HL-60 (cell line): ENCODE results near the gene ATP13A1.

ENCODE experiments used
- DNase-seq, 2 experiments: peaks; one replicate each; pipeline ENCODE4 v3.0.0-alpha.2; 2010 to 2020; ENCODE audit warnings: low read depth in 1 of 2, low spot score in 1 of 2
- H3K27ac ChIP-seq: fragments of 250-450 bp; sonication (Bioruptor Pico); replicated peaks from 2 replicates; pipeline ENCODE4 v1.5.1; 2020; ENCODE audit warnings: mild to moderate bottlenecking, moderate library complexity
- H3K27me3 ChIP-seq: fragments of 250-450 bp; sonication (Bioruptor Pico); 2 replicates; pipeline ENCODE4 v1.5.1; 2021; ENCODE audit warnings: mild to moderate bottlenecking, moderate library complexity; ENCODE audit not compliant: insufficient read depth, poor library complexity, severe bottlenecking
- H3K4me3 ChIP-seq: replicated peaks from 2 replicates; pipeline ENCODE4 v1.5.1; 2011; ENCODE audit warnings: mild to moderate bottlenecking, control low read depth, low read length; ENCODE audit not compliant: insufficient read depth
- CTCF ChIP-seq: IDR thresholded peaks from one replicate; pipeline ENCODE4 v1.5.1; 2011; ENCODE audit warnings: low read length, control low read depth, inconsistent platforms; ENCODE audit not compliant: insufficient read depth
- GABPA ChIP-seq: IDR thresholded peaks from 2 replicates; pipeline ENCODE4 v1.6.1; 2012; ENCODE audit warnings: low read depth
- POLR2AphosphoS5 ChIP-seq: IDR thresholded peaks from 2 replicates; pipeline ENCODE4 v1.6.1; 2012; ENCODE audit warnings: low read depth
- REST ChIP-seq: IDR thresholded peaks from 2 replicates; pipeline ENCODE4 v1.6.1; 2012; ENCODE audit warnings: low read depth; ENCODE audit not compliant: insufficient replicate concordance
- SPI1 ChIP-seq: IDR thresholded peaks from 2 replicates; pipeline ENCODE4 v1.6.1; 2012; ENCODE audit warnings: low read depth, mild to moderate bottlenecking, borderline replicate concordance

Gene ATP13A1

GRCh38 chr19:19655641-19656343 is 7.7 kb downstream of the ATP13A1 start:
- DNase-seq: no peak
- no peak for TF ChIP-seq GABPA
- TF ChIP-seq CTCF: no peak
- TF ChIP-seq REST: no peak
- no peak for TF ChIP-seq POLR2AphosphoS5
- H3K4me3 ChIP-seq: no peak overlapping the region
- no peak overlapping the region for H3K27ac ChIP-seq
- no peaks in the 10 kb centered on the region for H3K27me3 ChIP-seq

GRCh38 chr19:19655051-19655594 is 8.4 kb downstream of the ATP13A1 start:
- Histone ChIP-seq H3K27ac (no peak overlapping the region), H3K27me3 (no peaks in the 10 kb centered on the region), H3K4me3 (no peak overlapping the region)
- DNase-seq: no peak
- no peak for TF ChIP-seq GABPA
- peak; percentile 19; the same call in 1 of the 2 replicates for TF ChIP-seq POLR2AphosphoS5

- no peak for DNase-seq
- Histone ChIP-seq H3K27ac (no peak overlapping the region), H3K4me3 (no peak overlapping the region), H3K27me3 (no peaks in the 10 kb centered on the region)
- TF ChIP-seq REST (no peak), GABPA (no peak), POLR2AphosphoS5 (no peak), SPI1 (no peak), CTCF (no peak)
Measured at GRCh38 chr19:19654441-19654840, 9.0 kb downstream of the ATP13A1 start.

GRCh38 chr19:19653597-19654147 is 9.8 kb downstream of the ATP13A1 start:
- no peak for DNase-seq
- no peak for TF ChIP-seq GABPA
- TF ChIP-seq POLR2AphosphoS5: no peak
- Histone ChIP-seq H3K27ac (no peak overlapping the region), H3K4me3 (no peak overlapping the region), H3K27me3 (no peaks in the 10 kb centered on the region)
